Neural cell (in vitro differentiated cells): Measurements from ENCODE around the gene SLC25A45. TPM values are rescaled to one million over a fixed set of nuclear protein-coding genes. Genes with fewer than 3 reads are reported as not detected.

Experiments
- H2AFZ ChIP-seq: fragments of 200-600, 300-800 bp; sonication (generic), shearing (Covaris generic); 2 replicates; pipeline ENCODE4 v1.6.0; 2014; ENCODE audit warnings: low read depth, mild to moderate bottlenecking, antibody characterized with exemption, low read length, moderate library complexity
- H3F3A ChIP-seq: fragments of 200-600 bp; shearing (Covaris generic); 2 replicates; pipeline ENCODE4 v1.6.1; 2016; ENCODE audit warnings: mild to moderate bottlenecking, moderate library complexity, mixed read lengths, antibody characterized with exemption, low read length; ENCODE audit not compliant: insufficient read depth, poor library complexity, severe bottlenecking
- H3K27ac ChIP-seq: fragments of 200-600, 300-800 bp; sonication (generic), shearing (Covaris generic); 2 replicates; pipeline ENCODE4 v1.5.1; 2014; ENCODE audit warnings: mild to moderate bottlenecking, low read length, moderate library complexity
- H3K27me3 ChIP-seq: fragments of 300-800, 200-600 bp; sonication (generic), shearing (Covaris generic); 2 replicates; pipeline ENCODE4 v1.6.0; 2014; ENCODE audit warnings: mild to moderate bottlenecking, low read depth, low read length, moderate library complexity; ENCODE audit not compliant: insufficient read depth
- H3K36me3 ChIP-seq: fragments of 300-800, 200-600 bp; sonication (generic), shearing (Covaris generic); 2 replicates; pipeline ENCODE4 v1.5.1; 2014; ENCODE audit warnings: mild to moderate bottlenecking, antibody characterized with exemption, low read length, moderate library complexity; ENCODE audit not compliant: insufficient read depth
- H3K4me2 ChIP-seq: fragments of 300-800, 200-600 bp; sonication (generic), shearing (Covaris generic); 2 replicates; pipeline ENCODE4 v1.6.0; 2014; ENCODE audit warnings: mild to moderate bottlenecking, low read length
- H3K4me3 ChIP-seq: fragments of 300-800, 200-600 bp; sonication (generic), shearing (Covaris generic); 2 replicates; pipeline ENCODE4 v1.5.1; 2014; ENCODE audit warnings: mild to moderate bottlenecking, low read length, moderate library complexity
- H3K79me2 ChIP-seq: fragments of 200-600 bp; shearing (Covaris generic); replicated peaks from 2 replicates; pipeline ENCODE4 v1.6.0; 2014; ENCODE audit warnings: mild to moderate bottlenecking, low read length, moderate library complexity; ENCODE audit not compliant: insufficient read depth
- H3K9ac ChIP-seq: fragments of 300-800, 200-600 bp; sonication (generic), shearing (Covaris generic); 2 replicates; pipeline ENCODE4 v1.6.1; 2016; ENCODE audit warnings: mild to moderate bottlenecking, low read length, mixed read lengths
- H3K9me2 ChIP-seq: fragments of 200-600 bp; shearing (Covaris generic); 2 replicates; pipeline ENCODE4 v1.6.1; 2016; ENCODE audit warnings: mild to moderate bottlenecking, low read length, mixed read lengths; ENCODE audit not compliant: insufficient read depth
- H3K9me3 ChIP-seq: fragments of 200-600, 300-800 bp; sonication (generic), shearing (Covaris generic); 2 replicates; pipeline ENCODE4 v1.6.1; 2016; ENCODE audit warnings: mild to moderate bottlenecking, mixed run types, low read length, moderate library complexity, mixed read lengths
- H4K20me1 ChIP-seq: fragments of 200-600 bp; shearing (Covaris generic); 2 replicates; pipeline ENCODE4 v1.6.1; 2016; ENCODE audit warnings: mild to moderate bottlenecking, mixed run types; ENCODE audit not compliant: insufficient read depth
- EP300 ChIP-seq: fragments of 450-650 bp; conservative IDR thresholded peaks from 2 replicates; pipeline ENCODE4 v1.6.1; 2014; ENCODE audit warnings: antibody characterized with exemption, mild to moderate bottlenecking, moderate library complexity; ENCODE audit not compliant: poor library complexity, severe bottlenecking
- EZH2 ChIP-seq: fragments of 200-600, 300-800 bp; shearing (Covaris generic), sonication (generic); IDR thresholded peaks from 2 replicates; pipeline ENCODE4 v1.6.1; 2014; ENCODE audit warnings: antibody characterized with exemption, low read length, borderline replicate concordance, mild to moderate bottlenecking; ENCODE audit not compliant: insufficient read depth, poor library complexity, severe bottlenecking
- MXI1 ChIP-seq: fragments of 450-650 bp; conservative IDR thresholded peaks from 2 replicates; pipeline ENCODE4 v1.6.1; 2014; ENCODE audit warnings: antibody characterized with exemption, mild to moderate bottlenecking; ENCODE audit not compliant: poor library complexity, severe bottlenecking
- POLR2AphosphoS5 ChIP-seq: IDR thresholded peaks from 2 replicates; pipeline ENCODE4 v1.6.1; 2012
- RAD21 ChIP-seq: fragments of 450-650 bp; conservative IDR thresholded peaks from 2 replicates; pipeline ENCODE4 v1.6.1; 2014; ENCODE audit warnings: antibody characterized with exemption, mild to moderate bottlenecking, moderate library complexity
- SMC3 ChIP-seq: fragments of 450-650 bp; conservative IDR thresholded peaks from 2 replicates; pipeline ENCODE4 v1.6.1; 2014; ENCODE audit warnings: antibody characterized with exemption, mild to moderate bottlenecking, moderate library complexity; ENCODE audit not compliant: poor library complexity
- TAF1 ChIP-seq: IDR thresholded peaks from 2 replicates; pipeline ENCODE4 v1.6.1; 2012; ENCODE audit warnings: low read depth
- polyA plus RNA-seq: library from polyadenylated mRNA; depleted of rRNA; stranded (reverse); fragments of >200 nt; gene quantifications from 2 replicates; pipeline ENCODE4 v1.2.3, GENCODE V29; 2014
- TF ChIP-seq, protein P1 (sequence below): fragments of 450-650 bp; IDR thresholded peaks from 2 replicates; pipeline ENCODE4 v1.5.1; 2014; ENCODE audit warnings: antibody characterized with exemption, mild to moderate bottlenecking, moderate library complexity; ENCODE audit not compliant: poor library complexity, severe bottlenecking
- TF ChIP-seq, protein P2 (sequence below): IDR thresholded peaks from 2 replicates; pipeline ENCODE4 v1.6.1; 2012; ENCODE audit warnings: borderline replicate concordance

The SLC25A45 gene
- polyA plus RNA-seq, 1 donor from 2014 or later: not detected

DNA sequence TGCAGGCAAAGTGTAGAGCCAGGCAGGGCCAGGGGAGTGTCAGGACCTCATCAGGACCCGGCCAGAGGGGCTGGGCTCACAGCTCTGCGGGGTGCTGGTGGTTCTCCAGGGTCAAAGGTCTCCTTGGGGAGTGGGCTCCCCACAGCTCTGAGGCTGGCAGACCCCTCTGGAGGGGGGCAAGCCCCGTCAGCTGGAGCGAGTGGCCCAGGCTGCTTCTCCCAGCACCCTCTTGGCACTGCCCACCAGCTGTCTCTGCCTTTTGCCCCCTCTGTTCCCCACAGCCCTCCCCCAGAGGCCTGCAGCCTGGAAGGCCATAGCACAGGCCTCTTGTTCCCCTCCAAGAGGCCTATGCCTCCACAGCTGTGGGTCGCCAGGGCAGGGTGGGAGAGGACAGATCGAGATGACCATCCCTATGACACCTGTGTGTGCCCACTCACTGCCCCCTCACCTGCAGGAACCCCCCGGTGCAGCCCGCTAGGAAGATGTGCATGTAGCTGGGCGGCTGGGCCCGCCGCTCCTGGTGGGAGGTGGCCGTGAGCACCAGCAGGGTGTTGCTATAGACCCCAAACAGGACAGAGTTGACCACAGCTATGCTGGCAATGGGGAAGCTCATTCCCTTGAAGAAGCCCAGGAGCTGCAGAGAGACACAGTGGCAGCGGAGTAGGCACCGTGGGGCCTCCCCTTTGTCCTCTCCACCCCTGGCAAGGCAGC, 3.4 kb downstream of the SLC25A45 start:
- H3K4me3 ChIP-seq: no peak overlapping the region
- no peak overlapping the region for H3K9ac ChIP-seq
- no peaks in the 10 kb centered on the region for H3K79me2 ChIP-seq
- no peak overlapping the region for H3K4me2 ChIP-seq
- no peaks in the 10 kb centered on the region for H3F3A ChIP-seq
- H3K9me3 ChIP-seq: no peaks in the 10 kb centered on the region
- H2AFZ ChIP-seq: no peak overlapping the region
- H4K20me1 ChIP-seq: no peaks in the 10 kb centered on the region
- no peaks in the 10 kb centered on the region for H3K27me3 ChIP-seq
- no peaks in the 10 kb centered on the region for H3K9me2 ChIP-seq
- H3K27ac ChIP-seq: no peak overlapping the region
- no peaks in the 10 kb centered on the region for H3K36me3 ChIP-seq
- TF ChIP-seq EZH2: no peak

DNA sequence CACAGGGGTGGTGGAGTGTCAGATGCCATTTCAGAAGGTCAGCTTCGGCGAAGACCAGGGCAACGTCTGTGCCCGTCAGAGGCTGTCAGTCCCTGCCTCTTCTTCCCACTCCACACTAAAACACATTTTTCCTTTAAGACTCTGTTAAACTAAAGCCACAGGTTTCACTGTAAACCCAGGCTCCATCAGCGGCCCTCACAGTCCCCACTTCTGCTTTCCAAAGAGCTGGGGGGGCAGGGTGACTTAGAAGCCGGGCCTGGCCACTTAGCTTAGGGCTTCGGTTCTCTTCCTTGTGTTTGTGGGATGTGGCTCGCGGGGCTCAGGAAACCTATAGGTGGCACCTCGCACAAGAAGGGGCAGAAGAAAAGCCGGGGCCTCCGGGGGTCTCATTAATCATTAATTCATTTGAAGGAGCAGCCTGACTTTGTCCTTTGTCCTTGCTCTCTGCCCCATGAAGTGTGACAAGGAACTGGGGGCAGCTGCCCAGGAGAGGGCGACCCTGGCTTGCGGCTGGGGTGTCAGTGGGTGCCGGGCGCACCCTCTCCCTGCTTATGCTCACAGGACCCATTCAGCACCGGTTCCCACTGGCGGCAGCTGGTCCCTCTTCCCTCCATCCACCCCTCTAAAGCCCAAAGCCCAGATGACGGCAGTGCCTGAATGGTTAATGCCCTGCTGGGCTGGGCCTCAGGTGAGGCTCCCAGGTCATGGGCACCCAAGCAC, 4.1 kb downstream of the SLC25A45 start:
- Histone ChIP-seq H3K79me2 (no peaks in the 10 kb centered on the region), H3K9me3 (no peaks in the 10 kb centered on the region), H3K27ac (no peak overlapping the region), H3K9ac (no peak overlapping the region), H2AFZ (no peak overlapping the region), H3K4me3 (no peak overlapping the region), H3K36me3 (no peaks in the 10 kb centered on the region), H3K27me3 (no peaks in the 10 kb centered on the region), H3K9me2 (no peaks in the 10 kb centered on the region), H3K4me2 (no peak overlapping the region), H4K20me1 (no peaks in the 10 kb centered on the region), H3F3A (no peaks in the 10 kb centered on the region)
- TF ChIP-seq EZH2: no peak
- no peak for TF ChIP-seq POLR2AphosphoS5
- TF ChIP-seq, protein P1, sequence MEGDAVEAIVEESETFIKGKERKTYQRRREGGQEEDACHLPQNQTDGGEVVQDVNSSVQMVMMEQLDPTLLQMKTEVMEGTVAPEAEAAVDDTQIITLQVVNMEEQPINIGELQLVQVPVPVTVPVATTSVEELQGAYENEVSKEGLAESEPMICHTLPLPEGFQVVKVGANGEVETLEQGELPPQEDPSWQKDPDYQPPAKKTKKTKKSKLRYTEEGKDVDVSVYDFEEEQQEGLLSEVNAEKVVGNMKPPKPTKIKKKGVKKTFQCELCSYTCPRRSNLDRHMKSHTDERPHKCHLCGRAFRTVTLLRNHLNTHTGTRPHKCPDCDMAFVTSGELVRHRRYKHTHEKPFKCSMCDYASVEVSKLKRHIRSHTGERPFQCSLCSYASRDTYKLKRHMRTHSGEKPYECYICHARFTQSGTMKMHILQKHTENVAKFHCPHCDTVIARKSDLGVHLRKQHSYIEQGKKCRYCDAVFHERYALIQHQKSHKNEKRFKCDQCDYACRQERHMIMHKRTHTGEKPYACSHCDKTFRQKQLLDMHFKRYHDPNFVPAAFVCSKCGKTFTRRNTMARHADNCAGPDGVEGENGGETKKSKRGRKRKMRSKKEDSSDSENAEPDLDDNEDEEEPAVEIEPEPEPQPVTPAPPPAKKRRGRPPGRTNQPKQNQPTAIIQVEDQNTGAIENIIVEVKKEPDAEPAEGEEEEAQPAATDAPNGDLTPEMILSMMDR: peak; percentile 14
- TF ChIP-seq TAF1: no peak
- TF ChIP-seq MXI1: no peak
- peak; percentile 23 for TF ChIP-seq SMC3
- TF ChIP-seq, protein P2, sequence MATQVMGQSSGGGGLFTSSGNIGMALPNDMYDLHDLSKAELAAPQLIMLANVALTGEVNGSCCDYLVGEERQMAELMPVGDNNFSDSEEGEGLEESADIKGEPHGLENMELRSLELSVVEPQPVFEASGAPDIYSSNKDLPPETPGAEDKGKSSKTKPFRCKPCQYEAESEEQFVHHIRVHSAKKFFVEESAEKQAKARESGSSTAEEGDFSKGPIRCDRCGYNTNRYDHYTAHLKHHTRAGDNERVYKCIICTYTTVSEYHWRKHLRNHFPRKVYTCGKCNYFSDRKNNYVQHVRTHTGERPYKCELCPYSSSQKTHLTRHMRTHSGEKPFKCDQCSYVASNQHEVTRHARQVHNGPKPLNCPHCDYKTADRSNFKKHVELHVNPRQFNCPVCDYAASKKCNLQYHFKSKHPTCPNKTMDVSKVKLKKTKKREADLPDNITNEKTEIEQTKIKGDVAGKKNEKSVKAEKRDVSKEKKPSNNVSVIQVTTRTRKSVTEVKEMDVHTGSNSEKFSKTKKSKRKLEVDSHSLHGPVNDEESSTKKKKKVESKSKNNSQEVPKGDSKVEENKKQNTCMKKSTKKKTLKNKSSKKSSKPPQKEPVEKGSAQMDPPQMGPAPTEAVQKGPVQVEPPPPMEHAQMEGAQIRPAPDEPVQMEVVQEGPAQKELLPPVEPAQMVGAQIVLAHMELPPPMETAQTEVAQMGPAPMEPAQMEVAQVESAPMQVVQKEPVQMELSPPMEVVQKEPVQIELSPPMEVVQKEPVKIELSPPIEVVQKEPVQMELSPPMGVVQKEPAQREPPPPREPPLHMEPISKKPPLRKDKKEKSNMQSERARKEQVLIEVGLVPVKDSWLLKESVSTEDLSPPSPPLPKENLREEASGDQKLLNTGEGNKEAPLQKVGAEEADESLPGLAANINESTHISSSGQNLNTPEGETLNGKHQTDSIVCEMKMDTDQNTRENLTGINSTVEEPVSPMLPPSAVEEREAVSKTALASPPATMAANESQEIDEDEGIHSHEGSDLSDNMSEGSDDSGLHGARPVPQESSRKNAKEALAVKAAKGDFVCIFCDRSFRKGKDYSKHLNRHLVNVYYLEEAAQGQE: no peak
- TF ChIP-seq RAD21: peak; percentile 27
- no peak for TF ChIP-seq EP300
